Measurements from ENCODE around the gene GPBP1. TPM values are rescaled to one million over a fixed set of nuclear protein-coding genes. Genes with fewer than 3 reads are reported as not detected.

Gene GPBP1
- total and polyA plus RNA-seq, 2 of the 4 experiments (the other 2 are of a cell fraction) = 24.3 to 29.2 TPM

GRCh38 chr5:57174890-57175510 lies 1.1 kb downstream of the GPBP1 start:
- Histone ChIP-seq H2BK5ac (ENCODE audit: low read depth, low read length, poor library complexity, severe bottlenecking) (peak overlapping the region; percentile 96), H3K27ac (ENCODE audit: insufficient read depth, low read length) (peak overlapping the region; percentile 97), H3K4me2 (ENCODE audit: low read depth, low read length) (peak overlapping the region; percentile 98), H4K8ac (ENCODE audit: low read depth in 2 of 2, low read length in 2 of 2) (peak overlapping the region; percentile 34 to 95; a peak in 3 of 4 replicates), H3K14ac (replicated peaks; ENCODE audit: low read depth, low read length) (peak overlapping the region; percentile 94), H3K9ac (ENCODE audit: low read depth, low read length) (peak overlapping the region; percentile 97), H2BK20ac (ENCODE audit: low read depth, low read length) (no peak overlapping the region), H4K20me1 (ENCODE audit: insufficient read depth, low read length) (peaks cover 53% of the 10 kb centered on the region), H3K9me1 (ENCODE audit: insufficient read depth, low read length) (peaks cover 3% of the 10 kb centered on the region; the same call in 1 of the 2 replicates), H2BK15ac (ENCODE audit: low read depth, low read length) (no peak overlapping the region), H3K36me3 (ENCODE audit: control insufficient read depth, insufficient read depth, low read length) (peaks cover 3% of the 10 kb centered on the region; the same call in 1 of the 2 replicates), H4K5ac (ENCODE audit: low read depth, low read length) (peak overlapping the region; percentile 73; the same call in 1 of the 2 replicates), H2BK120ac (ENCODE audit: low read depth, low read length) (peak overlapping the region; percentile 37; the same call in 1 of the 2 replicates), H2AFZ (replicated peaks; ENCODE audit: low read length, poor library complexity) (no peak overlapping the region), H4K91ac (ENCODE audit: insufficient read depth, low read depth, low read length) (peak overlapping the region; percentile 93; the same call in 1 of the 2 replicates), H3K56ac (ENCODE audit: extremely low read depth, insufficient read depth, low read length) (peak overlapping the region; percentile 93), H3K23ac (ENCODE audit: low read depth, low read length) (peak overlapping the region; percentile 98), H3K18ac (ENCODE audit: low read depth, low read length) (peak overlapping the region; percentile 60; the same call in 1 of the 2 replicates), H3K9me3 (ENCODE audit: control insufficient read depth, insufficient read depth, low read length) (no peaks in the 10 kb centered on the region), H2AK5ac (ENCODE audit: low read depth, low read length) (no peak overlapping the region), H3K79me1 (ENCODE audit: low read depth in 1 of 2, low read length in 2 of 2) (peaks cover 4 to 27% of the 10 kb centered on the region in 2 experiments; a peak in 3 of 4 replicates), H3K4me3 (ENCODE audit: insufficient read depth, low read depth, low read length) (peak overlapping the region; percentile 75), H3K4ac (ENCODE audit: low read depth, low read length) (peak overlapping the region; percentile 96), H3K4me1 (ENCODE audit: control insufficient read depth, insufficient read depth, low read length) (peaks cover 4% of the 10 kb centered on the region; the same call in 1 of the 2 replicates), H2AK9ac (replicated peaks; ENCODE audit: low read depth, low read length, poor library complexity) (peak overlapping the region; percentile 97), H3K27me3 (ENCODE audit: control insufficient read depth, insufficient read depth, low read length) (no peaks in the 10 kb centered on the region)
- BruUV-seq (replicated peaks) = no TSS peak
- CTCF ChIA-PET = no interaction called here
- dilution Hi-C loops (cut with HindIII; ENCODE audit: low sequenced_read_pairs, unreplicated experiment) (no loop called here), in situ Hi-C loops (cut with MboI; ENCODE audit: low sequenced_read_pairs) (no loop called here), intact Hi-C loops (cut with micrococcal nuclease) (loop anchor here (1.0 kb wide), 1 partner anchor 41 kb away; no protein-coding TSS in a partner anchor)
- no peak for ATAC-seq (ENCODE audit: low read depth)
- no peak for DNase-seq
- POLR2A ChIA-PET (ENCODE audit: unreplicated experiment) = no interaction called here
- no CpG with 5 or more reads among the region's 11 CpGs for WGBS, 2 experiments (ENCODE audit: extremely low coverage in 2 of 2, insufficient read length in 1 of 2)
- TF ChIP-seq RCOR1 (IDR thresholded peaks at IDR 0.05; ENCODE audit: insufficient replicate concordance, low read length) = no peak
- TF ChIP-seq POLR2A (IDR thresholded peaks at IDR 0.05; ENCODE audit: low read depth, low read length) = no peak
- no peak for TF ChIP-seq ELK1 (IDR thresholded peaks at IDR 0.05; ENCODE audit: borderline replicate concordance, low read depth, low read length)
- no peak for TF ChIP-seq MXI1 (IDR thresholded peaks at IDR 0.05; ENCODE audit: borderline replicate concordance, low read depth, low read length)
- no peak for TF ChIP-seq RFX5 (IDR thresholded peaks at IDR 0.05; ENCODE audit: low read depth, low read length)
- no peak for TF ChIP-seq USF2 (IDR thresholded peaks at IDR 0.05; ENCODE audit: low read depth, low read length)
- TF ChIP-seq CEBPB (IDR thresholded peaks at IDR 0.05; ENCODE audit: low read depth, low read length) = no peak
- TF ChIP-seq FOS (IDR thresholded peaks at IDR 0.05; ENCODE audit: low read depth, low read length) = no peak
- TF ChIP-seq MAFK (IDR thresholded peaks at IDR 0.05; ENCODE audit: low read depth, low read length) = no peak
- no peak for TF ChIP-seq RAD21 (IDR thresholded peaks at IDR 0.05; ENCODE audit: low read length)
- TF ChIP-seq SMC3 (IDR thresholded peaks at IDR 0.05; ENCODE audit: low read depth, low read length) = no peak
- no peak for TF ChIP-seq NFE2L2 (IDR thresholded peaks at IDR 0.05; ENCODE audit: low read depth, low read length)
- no peak for TF ChIP-seq MAZ (IDR thresholded peaks at IDR 0.05; ENCODE audit: borderline replicate concordance, low read depth, low read length)
- no peak for TF ChIP-seq CHD1 (IDR thresholded peaks at IDR 0.05; ENCODE audit: low read depth, low read length)
- TF ChIP-seq BHLHE40 (IDR thresholded peaks at IDR 0.05; ENCODE audit: low read depth, low read length) = no peak
